KOPT-K1 (cell line): ENCODE measurements around the gene VPS13C.

Experiments used
- H3K27ac ChIP-seq: fragments of 200-600 bp; sonication (generic); 2 replicates; pipeline ENCODE4 v1.5.1; 2016; ENCODE audit warnings: antibody characterized with exemption, mild to moderate bottlenecking, low read depth, low read length; ENCODE audit not compliant: poor library complexity, severe bottlenecking
- H3K36me3 ChIP-seq: fragments of 200-600 bp; sonication (generic); 2 replicates; pipeline ENCODE4 v1.5.1; 2017; ENCODE audit warnings: antibody characterized with exemption, mild to moderate bottlenecking, low read length, moderate library complexity; ENCODE audit not compliant: insufficient read depth
- H3K9me3 ChIP-seq: fragments of 200-600 bp; sonication (generic); 2 replicates; pipeline ENCODE4 v1.5.1; 2017; ENCODE audit warnings: antibody characterized with exemption, low read length, mild to moderate bottlenecking; ENCODE audit not compliant: insufficient read depth, poor library complexity, severe bottlenecking

The VPS13C gene

DNA sequence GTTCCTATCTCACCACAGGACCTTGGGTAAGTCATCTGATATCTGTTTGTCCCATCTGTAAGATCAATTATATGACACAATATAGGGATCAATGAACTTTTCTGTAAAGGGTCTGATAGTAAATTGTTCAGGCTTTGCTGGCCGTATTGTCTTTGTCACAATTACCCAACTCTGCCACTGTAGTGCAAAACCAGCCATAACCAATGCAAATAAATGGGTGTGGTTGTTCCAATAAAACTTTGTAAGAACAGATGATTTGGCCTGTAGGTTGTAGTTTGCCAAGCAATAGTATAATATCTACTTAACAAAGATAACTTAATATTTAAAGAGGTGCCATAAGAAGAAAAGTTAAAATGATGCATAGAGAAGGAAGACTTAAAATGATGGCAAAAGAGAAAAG lies 210.8 kb downstream of the VPS13C start:
- Histone ChIP-seq H3K27ac (no peak overlapping the region), H3K36me3 (peaks cover 33% of the 10 kb centered on the region), H3K9me3 (no peaks in the 10 kb centered on the region)

DNA sequence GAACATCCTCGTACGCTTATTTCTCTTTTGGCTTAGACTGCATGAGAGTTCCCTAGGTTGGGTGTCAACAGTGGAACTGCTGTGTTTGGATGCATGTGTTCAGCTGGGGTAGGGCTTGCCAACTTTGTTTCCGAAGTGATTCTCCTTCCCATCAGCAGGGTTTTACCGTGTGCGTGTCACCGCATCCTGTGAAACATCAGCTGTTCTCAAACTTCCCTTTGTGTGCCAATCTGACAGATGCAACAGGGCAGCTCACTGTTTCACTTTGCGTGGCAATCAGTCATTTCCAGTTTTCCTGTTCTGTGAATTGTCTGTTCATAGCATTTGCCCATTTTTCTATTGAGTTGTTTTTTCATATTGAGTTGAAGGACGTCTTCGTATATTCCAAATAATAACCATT lies 218.8 kb downstream of the VPS13C start:
- no peak overlapping the region for H3K27ac ChIP-seq
- no peaks in the 10 kb centered on the region for H3K9me3 ChIP-seq
- H3K36me3 ChIP-seq = no peaks in the 10 kb centered on the region

DNA sequence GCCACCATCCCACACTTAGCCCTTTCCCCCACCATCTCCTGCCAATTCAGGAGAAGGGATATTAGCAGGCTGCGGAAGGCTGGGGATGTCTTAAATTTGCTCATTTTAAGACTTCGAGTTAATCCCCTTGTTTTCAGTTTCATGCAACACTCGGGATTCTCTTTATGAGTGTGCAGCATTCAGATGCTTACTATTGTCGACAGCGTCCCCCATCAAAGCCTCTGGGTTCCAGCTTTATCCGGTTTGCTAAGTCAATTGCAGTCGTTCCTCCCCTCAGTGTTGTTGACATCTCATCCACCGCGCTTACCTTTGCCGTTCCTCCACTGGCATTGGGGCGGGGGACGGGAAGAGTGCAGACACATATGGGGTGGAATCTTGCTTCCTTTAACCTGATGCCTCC lies 220.2 kb downstream of the VPS13C start:
- Histone ChIP-seq H3K36me3 (no peaks in the 10 kb centered on the region), H3K9me3 (no peaks in the 10 kb centered on the region), H3K27ac (no peak overlapping the region)

DNA sequence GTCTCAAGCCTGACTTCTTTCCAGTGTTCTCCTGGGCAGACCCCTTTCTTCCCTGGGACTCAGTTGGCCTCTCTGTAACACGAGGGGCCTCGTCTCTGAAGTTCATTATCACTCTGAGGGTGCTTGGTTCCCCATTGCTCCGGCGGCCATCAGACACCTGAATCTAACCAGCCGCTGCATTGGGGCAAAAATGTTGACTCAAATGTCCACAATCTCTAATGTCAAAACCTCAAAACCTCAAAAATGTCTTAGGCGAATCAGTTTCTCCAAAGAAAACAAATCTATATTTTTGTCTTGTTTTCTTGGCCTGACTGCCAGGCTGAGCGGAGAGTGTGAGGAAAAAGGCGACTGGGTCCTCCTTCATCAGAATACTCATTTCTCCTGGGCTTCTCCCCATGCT lies 220.7 kb downstream of the VPS13C start:
- no peaks in the 10 kb centered on the region for H3K36me3 ChIP-seq
- no peaks in the 10 kb centered on the region for H3K9me3 ChIP-seq
- no peak overlapping the region for H3K27ac ChIP-seq

DNA sequence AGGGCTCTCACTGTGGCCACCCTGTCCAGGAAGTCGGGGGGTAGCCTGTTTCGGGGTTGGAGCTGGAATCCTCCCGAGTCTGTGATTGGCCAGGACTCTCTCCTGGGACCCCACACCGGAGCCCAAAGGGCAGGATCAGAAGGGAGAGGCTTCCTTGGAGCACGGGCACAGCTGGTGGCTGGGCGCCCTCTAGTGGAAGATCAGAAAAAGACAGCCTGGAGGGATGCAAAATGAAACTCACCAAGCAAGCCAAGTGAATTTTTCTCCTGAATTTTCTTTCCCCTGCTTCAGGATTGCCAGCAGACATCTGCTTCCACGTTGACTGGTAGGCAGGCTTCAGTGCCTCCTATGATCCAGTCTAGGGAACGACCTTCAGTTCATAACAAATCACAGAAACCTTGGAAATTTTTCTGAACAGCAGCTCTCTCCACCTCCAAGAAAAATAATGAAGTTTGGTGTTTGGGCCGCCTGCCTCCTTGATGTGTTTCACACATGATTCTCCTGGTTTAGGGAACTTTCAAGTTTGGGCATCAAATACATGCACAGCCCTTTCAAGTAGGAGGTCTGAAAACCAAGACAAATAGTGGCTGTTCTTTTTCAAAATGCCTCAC lies 224.6 kb downstream of the VPS13C start:
- H3K27ac ChIP-seq = no peak overlapping the region
- H3K36me3 ChIP-seq = no peaks in the 10 kb centered on the region
- no peaks in the 10 kb centered on the region for H3K9me3 ChIP-seq

DNA sequence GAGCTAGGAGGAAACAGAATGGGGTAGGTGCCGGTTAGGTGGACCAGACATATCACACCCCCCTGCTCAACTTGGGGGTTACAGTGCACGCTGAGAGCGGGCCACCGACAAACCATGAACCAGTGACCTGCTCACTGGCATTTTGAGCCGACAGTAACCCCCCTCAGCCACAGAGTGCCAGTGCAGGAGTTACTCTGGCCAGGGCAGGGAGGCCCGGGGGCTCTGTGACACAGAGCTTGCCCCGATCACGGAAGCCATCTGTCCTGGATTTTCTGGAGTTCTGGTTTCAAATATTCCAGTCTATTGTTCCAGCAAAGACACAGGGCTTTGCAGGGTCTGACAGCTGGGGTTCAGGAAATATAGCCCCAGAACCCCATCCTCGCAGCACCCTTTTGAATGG lies 225.2 kb downstream of the VPS13C start:
- no peak overlapping the region for H3K27ac ChIP-seq
- no peaks in the 10 kb centered on the region for H3K9me3 ChIP-seq
- H3K36me3 ChIP-seq = no peaks in the 10 kb centered on the region

DNA sequence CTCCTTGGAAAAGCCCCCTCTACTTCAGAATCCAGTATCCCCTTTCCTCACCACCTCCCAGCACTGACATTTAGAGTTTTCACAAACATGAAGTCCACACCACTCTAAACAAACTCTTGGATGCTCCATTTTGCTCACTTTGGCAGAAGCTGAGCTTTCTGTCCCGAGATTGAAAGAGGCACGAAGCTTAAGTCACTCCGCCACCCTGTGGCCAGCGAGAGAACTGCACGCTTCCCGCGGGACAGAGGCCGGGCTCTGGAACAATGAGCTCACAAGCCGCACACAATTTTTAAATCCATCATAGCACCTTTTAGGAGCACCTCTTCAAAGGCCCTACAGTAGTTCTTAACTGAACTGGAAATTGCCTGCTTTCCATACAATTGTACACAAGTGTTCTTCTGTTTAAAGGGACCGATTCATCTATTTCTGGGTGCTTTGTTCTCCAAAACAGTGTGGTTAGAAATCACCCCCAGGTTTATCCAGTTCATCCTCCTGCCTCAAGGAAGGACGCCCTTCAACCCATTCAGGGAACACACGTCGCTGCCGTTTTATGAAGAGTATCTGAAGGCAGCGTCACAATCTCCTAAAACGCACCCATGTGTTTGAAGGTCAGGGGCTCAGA lies 226.1 kb downstream of the VPS13C start:
- H3K27ac ChIP-seq = no peak overlapping the region
- H3K9me3 ChIP-seq = no peaks in the 10 kb centered on the region
- no peaks in the 10 kb centered on the region for H3K36me3 ChIP-seq

DNA sequence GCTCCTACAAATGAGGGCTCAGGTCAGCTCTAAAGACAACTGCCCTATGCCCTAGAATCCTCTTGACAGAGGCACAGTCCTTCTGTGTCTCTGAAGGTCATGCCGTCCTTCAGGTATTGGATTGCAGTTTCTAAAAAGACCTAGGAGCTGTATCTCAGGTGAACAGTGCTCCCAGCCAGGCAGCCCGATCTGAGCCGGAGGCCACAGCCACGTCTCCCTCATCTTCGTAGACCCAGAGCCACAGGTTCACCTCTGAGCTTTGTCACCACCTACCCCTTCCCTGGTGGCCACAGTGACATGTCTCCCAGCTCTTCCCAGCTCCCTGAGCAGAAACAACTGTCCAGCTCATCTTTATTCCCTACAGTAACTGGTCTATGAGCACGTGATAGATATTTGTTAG lies 228.0 kb downstream of the VPS13C start:
- no peak overlapping the region for H3K27ac ChIP-seq
- no peaks in the 10 kb centered on the region for H3K9me3 ChIP-seq

DNA sequence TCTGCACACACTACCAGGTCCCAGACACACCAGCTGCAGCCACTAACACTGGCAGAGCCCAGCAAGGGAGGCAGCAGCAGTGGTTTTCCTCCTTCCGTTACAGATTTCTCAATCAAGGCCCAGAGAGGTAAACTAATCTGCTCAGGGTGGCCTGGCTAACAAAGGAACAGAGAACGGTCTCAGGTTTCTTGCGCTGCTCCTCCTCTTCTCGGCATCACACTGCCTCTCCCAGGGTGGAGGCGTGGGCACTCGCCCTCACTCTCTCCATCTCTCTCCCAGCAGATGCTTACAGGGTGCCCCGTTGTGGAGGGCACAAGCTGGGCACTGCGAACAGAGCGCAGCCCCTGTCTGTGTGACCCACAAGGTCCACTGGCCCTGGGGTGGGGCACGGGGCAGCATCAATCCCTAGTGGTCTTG lies 228.7 kb downstream of the VPS13C start:
- H3K9me3 ChIP-seq = no peaks in the 10 kb centered on the region
- H3K27ac ChIP-seq = no peak overlapping the region
- H3K36me3 ChIP-seq = no peaks in the 10 kb centered on the region

More for the DNA sequence above, 228.0 kb downstream of the VPS13C start:
- no peaks in the 10 kb centered on the region for H3K36me3 ChIP-seq

DNA sequence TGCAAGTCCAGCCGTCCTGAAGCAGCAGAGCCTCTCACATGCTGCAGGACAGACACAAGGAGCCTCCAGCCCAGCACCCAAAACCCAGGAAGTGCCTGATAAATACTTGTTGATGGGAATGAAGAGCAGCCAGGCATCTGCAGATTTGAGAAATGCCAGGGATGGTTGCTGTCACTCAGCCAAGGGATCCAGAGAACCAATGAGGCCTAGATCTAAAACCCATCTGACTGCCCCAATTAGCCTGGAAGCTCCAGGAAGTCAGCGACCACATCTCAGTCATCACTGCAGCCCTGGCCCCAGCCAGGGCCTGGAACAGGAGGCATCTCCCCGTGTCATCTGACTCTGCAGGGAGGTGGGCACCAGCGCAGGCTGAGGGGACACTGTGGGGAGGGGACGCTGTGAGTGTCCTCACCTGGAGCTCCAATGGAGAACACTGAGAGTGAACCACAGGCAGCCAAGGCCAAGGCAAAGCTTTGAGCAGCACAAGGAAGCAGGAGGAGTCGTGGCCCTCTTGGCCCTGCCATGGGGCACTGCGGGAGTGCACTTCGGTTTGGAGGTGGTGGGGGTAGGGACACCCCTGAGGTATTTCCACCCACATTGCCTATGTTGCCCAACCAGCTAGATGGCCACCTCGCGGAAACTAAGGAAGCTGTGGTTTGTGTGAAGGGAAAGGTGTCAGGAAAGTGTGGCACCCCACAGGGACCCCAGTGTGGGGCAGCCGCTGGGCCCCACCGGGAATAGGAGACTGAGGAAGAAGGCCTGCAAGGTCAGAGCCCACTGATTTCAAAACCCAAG lies 229.5 kb downstream of the VPS13C start:
- Histone ChIP-seq H3K36me3 (no peaks in the 10 kb centered on the region), H3K27ac (no peak overlapping the region), H3K9me3 (no peaks in the 10 kb centered on the region)

DNA sequence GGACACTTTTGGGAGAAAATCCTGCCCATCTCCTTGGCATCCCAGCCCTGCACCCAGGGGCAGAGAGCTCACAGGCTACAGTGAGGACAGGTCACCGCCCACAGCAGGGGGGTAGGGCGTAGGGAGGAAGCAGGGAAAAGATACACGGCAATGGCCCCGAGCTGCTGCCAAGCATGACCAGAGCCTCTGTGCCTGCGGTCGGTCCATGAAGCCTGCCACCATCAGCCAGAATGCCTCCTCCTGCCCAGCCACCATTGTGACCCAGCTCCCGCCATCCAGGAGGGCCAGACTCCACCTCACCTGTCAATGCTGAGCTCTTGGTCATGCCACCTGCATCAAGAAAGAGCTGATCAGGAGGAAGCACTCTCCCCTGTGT lies 230.7 kb downstream of the VPS13C start:
- H3K27ac ChIP-seq = no peak overlapping the region
- H3K36me3 ChIP-seq = no peaks in the 10 kb centered on the region
- H3K9me3 ChIP-seq = no peaks in the 10 kb centered on the region

DNA sequence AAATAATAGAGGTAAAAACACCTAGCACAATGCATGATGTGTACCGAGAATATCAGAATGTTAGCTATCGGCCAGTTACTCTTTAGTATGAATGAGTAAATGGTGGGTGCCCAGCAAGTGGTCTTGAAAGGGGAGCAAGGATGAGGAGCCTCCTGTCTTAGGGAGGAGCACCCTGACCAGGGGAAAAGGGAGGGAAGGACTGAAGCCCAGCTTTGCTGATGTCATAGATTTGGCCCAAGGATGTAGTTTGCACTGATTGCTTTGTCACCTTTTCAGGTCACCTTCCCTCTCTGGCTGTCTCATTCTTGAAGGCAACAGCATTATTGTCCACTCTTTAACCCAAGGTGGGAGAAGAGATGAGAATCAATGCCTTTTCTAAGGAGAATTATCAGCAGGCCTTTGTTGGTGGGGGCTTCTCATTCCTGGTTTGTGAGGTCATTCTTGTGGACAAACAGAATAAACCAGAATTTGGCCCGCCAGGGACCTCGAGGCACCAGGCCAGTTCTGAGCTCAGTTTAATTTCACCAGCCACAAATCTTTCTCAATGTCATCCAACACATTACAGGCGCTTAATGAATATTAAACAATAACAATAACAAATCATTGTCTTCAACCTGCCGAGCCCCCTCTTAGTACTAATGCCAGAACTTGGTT lies 231.3 kb downstream of the VPS13C start:
- Histone ChIP-seq H3K27ac (no peak overlapping the region), H3K36me3 (no peaks in the 10 kb centered on the region), H3K9me3 (no peaks in the 10 kb centered on the region)

DNA sequence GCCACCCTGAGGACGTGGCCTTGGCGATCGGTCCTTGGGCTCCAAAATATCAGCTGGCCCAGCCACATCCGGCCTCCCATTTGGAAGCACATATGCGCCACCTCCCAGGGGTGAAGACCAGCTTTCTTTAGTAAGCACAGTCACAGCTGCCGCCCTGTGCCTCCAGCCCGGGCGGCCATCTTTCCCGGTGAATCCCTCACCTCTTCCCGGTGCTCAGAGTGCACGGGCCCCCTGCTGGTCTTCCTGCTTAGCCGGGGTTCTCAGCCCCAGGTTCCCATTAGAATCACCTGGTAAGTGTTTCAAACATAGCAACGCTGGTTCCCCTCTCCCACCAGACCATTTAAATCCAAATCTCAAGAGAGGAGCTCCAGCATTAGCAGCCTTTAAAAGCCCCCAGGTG lies 232.2 kb downstream of the VPS13C start:
- no peak overlapping the region for H3K27ac ChIP-seq
- H3K36me3 ChIP-seq = no peaks in the 10 kb centered on the region
- no peaks in the 10 kb centered on the region for H3K9me3 ChIP-seq

DNA sequence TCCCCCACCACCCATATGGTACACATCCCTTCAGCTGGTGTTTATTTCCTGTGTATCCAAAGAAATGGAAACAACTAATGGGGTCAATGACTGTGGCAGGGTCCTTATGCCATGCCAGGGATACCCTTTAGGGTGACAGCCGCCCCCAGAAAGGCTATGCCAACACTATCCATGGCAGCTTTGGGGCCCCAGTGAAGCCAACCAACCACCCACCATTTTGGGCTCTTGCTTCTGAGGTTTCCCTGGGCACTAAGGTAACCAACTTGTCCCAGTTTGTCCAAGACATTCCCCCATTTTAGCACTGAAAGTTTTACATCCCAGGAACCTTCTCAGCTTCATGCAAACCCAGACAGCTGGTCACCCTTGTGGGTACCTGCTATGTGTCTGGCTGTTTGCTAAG lies 233.1 kb downstream of the VPS13C start:
- Histone ChIP-seq H3K27ac (no peak overlapping the region), H3K9me3 (no peaks in the 10 kb centered on the region), H3K36me3 (no peaks in the 10 kb centered on the region)

DNA sequence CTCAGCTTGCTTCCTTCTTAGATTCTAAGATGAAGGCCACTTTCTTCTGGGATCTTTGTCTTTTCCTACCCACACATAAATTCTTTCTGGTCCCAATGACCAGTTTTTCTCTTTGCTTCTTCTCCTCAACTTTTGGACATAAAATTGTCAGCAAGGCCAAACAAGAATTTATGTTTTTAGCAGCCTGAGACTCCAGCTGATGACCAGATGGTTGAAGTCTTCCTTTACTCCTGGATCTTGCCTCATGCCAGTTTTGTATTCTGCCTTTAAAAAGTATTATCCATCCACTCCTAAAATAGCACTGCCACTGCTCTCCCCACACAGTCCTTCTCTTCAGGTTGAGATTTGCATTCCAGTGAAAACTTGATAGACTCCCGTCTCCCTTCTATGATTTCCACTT lies 236.0 kb downstream of the VPS13C start:
- Histone ChIP-seq H3K27ac (no peak overlapping the region), H3K36me3 (no peaks in the 10 kb centered on the region), H3K9me3 (no peaks in the 10 kb centered on the region)
